H9 (cell line): Measurements from ENCODE around the gene ADAMTS6. TPM values are rescaled to one million over a fixed set of nuclear protein-coding genes. Genes with fewer than 3 reads are reported as not detected.

Source experiments
- DNase-seq: peaks from one replicate; pipeline ENCODE4 v3.0.0-alpha.2; 2017
- H2AFZ ChIP-seq: one replicate; pipeline ENCODE4 v1.6.1; 2013; ENCODE audit warnings: mild to moderate bottlenecking, low read length, control low read depth, moderate library complexity
- H2AK5ac ChIP-seq: 2 replicates; pipeline ENCODE4 v1.6.1; 2013; ENCODE audit warnings: low read length, control low read depth, mixed read lengths; ENCODE audit not compliant: insufficient read length
- H2BK120ac ChIP-seq: one replicate; pipeline ENCODE4 v1.6.1; 2013; ENCODE audit warnings: low read depth, mild to moderate bottlenecking, low read length, control low read depth, inconsistent platforms; ENCODE audit not compliant: poor library complexity, severe bottlenecking
- H2BK12ac ChIP-seq: 2 replicates; pipeline ENCODE4 v1.6.1; 2013; ENCODE audit warnings: low read length, control low read depth, mixed read lengths, low read depth; ENCODE audit not compliant: insufficient read length
- H2BK15ac ChIP-seq: 2 replicates; pipeline ENCODE4 v1.6.1; 2013; ENCODE audit warnings: low read depth, low read length, control low read depth
- H2BK20ac ChIP-seq: one replicate; pipeline ENCODE4 v1.6.1; 2013; ENCODE audit warnings: low read depth, mild to moderate bottlenecking, low read length, control low read depth, inconsistent platforms; ENCODE audit not compliant: poor library complexity, severe bottlenecking
- H2BK5ac ChIP-seq: 2 replicates; pipeline ENCODE4 v1.6.1; 2013; ENCODE audit warnings: low read length, control low read depth, mixed read lengths; ENCODE audit not compliant: insufficient read length
- H3K14ac ChIP-seq: 2 replicates; pipeline ENCODE4 v1.6.1; 2013; ENCODE audit warnings: low read length, control low read depth; ENCODE audit not compliant: insufficient read depth
- H3K18ac ChIP-seq: 2 replicates; pipeline ENCODE4 v1.6.1; 2013; ENCODE audit warnings: low read depth, mild to moderate bottlenecking, mixed read lengths, low read length, control low read depth; ENCODE audit not compliant: insufficient read length
- H3K23ac ChIP-seq: 2 replicates; pipeline ENCODE4 v1.6.1; 2013; ENCODE audit warnings: low read length, control low read depth, mixed read lengths, low read depth; ENCODE audit not compliant: insufficient read length
- H3K23me2 ChIP-seq: 2 replicates; pipeline ENCODE4 v1.6.1; 2013; ENCODE audit warnings: low read depth, mild to moderate bottlenecking, mixed read lengths, low read length, control low read depth; ENCODE audit not compliant: insufficient read length, poor library complexity, severe bottlenecking
- H3K27ac ChIP-seq: 2 replicates; pipeline ENCODE4 v1.5.1; 2013; ENCODE audit warnings: low read length, control low read depth, mixed read lengths, low read depth; ENCODE audit not compliant: insufficient read length
- H3K27me3 ChIP-seq: 2 replicates; pipeline ENCODE4 v1.6.1; 2013; ENCODE audit warnings: low read length, control low read depth, inconsistent platforms; ENCODE audit not compliant: insufficient read depth
- H3K4ac ChIP-seq: 2 replicates; pipeline ENCODE4 v1.6.1; 2013; ENCODE audit warnings: low read depth, mild to moderate bottlenecking, control low read depth, inconsistent platforms, low read length, moderate library complexity
- H3K4me1 ChIP-seq: 2 replicates; pipeline ENCODE4 v1.6.1; 2013; ENCODE audit warnings: low read length, control low read depth, inconsistent platforms; ENCODE audit not compliant: insufficient read depth
- H3K4me2 ChIP-seq: 2 replicates; pipeline ENCODE4 v1.6.1; 2013; ENCODE audit warnings: low read length, control low read depth, mixed read lengths; ENCODE audit not compliant: insufficient read length, insufficient read depth
- H3K56ac ChIP-seq: 2 replicates; pipeline ENCODE4 v1.6.1; 2013; ENCODE audit warnings: low read depth, mild to moderate bottlenecking, mixed read lengths, low read length, control low read depth; ENCODE audit not compliant: insufficient read length
- H3K79me1 ChIP-seq: 2 replicates; pipeline ENCODE4 v1.6.1; 2013; ENCODE audit warnings: low read depth, mild to moderate bottlenecking, moderate library complexity, low read length, control low read depth, inconsistent platforms; ENCODE audit not compliant: insufficient read depth, poor library complexity, severe bottlenecking
- H3K79me2 ChIP-seq: 2 replicates; pipeline ENCODE4 v1.6.1; 2013; ENCODE audit warnings: low read length, control low read depth, inconsistent platforms; ENCODE audit not compliant: insufficient read depth
- H3K9ac ChIP-seq: 2 replicates; pipeline ENCODE4 v1.6.1; 2013; ENCODE audit warnings: low read length, control low read depth, mixed read lengths; ENCODE audit not compliant: insufficient read length; ENCODE audit errors: extremely low read depth
- H3K9me3 ChIP-seq: one replicate; pipeline ENCODE4 v1.6.1; 2013; ENCODE audit warnings: low read depth, low read length, inconsistent platforms; ENCODE audit not compliant: control insufficient read depth
- H3T11ph ChIP-seq: one replicate; pipeline ENCODE4 v1.6.1; 2013; ENCODE audit warnings: mild to moderate bottlenecking, low read length, control low read depth, inconsistent platforms
- H4K20me1 ChIP-seq: one replicate; pipeline ENCODE4 v1.6.1; 2013; ENCODE audit not compliant: control insufficient read depth, insufficient read length, insufficient read depth
- H4K5ac ChIP-seq: 2 replicates; pipeline ENCODE4 v1.6.1; 2013; ENCODE audit warnings: low read depth, mild to moderate bottlenecking, mixed read lengths, low read length, control low read depth; ENCODE audit not compliant: insufficient read length
- H4K8ac ChIP-seq: replicated peaks from 2 replicates; pipeline ENCODE4 v1.6.1; 2013; ENCODE audit warnings: low read length, control low read depth, mixed read lengths, low read depth; ENCODE audit not compliant: insufficient read length
- H4K91ac ChIP-seq: 2 replicates; pipeline ENCODE4 v1.6.1; 2013; ENCODE audit warnings: low read depth, mild to moderate bottlenecking, moderate library complexity, mixed read lengths, low read length, control low read depth; ENCODE audit not compliant: insufficient read length
- H3K27ac Mint-ChIP-seq, 3 experiments: 2 replicates in 2 of 3; 3 replicates in 1 of 3; pipeline ENCODE4 v1.8.0; 2020 to 2021; ENCODE audit warnings: mixed read lengths in 3 of 3, mild to moderate bottlenecking in 1 of 3, moderate library complexity in 1 of 3
- H3K27me3 Mint-ChIP-seq: 2 replicates; pipeline ENCODE4 v1.8.0; 2021; ENCODE audit warnings: low read depth, mild to moderate bottlenecking, moderate library complexity, mixed read lengths
- H3K36me3 Mint-ChIP-seq, 3 experiments: 2 replicates in 2 of 3; 3 replicates in 1 of 3; pipeline ENCODE4 v1.8.0; 2020 to 2021; ENCODE audit warnings: low read depth in 3 of 3, mixed read lengths in 3 of 3; ENCODE audit not compliant: insufficient read depth in 1 of 3
- H3K4me1 Mint-ChIP-seq, 2 experiments: 2 replicates each; pipeline ENCODE4 v1.8.0; 2020; ENCODE audit warnings: mixed read lengths in 2 of 2
- H3K4me3 Mint-ChIP-seq, 2 experiments: 2 replicates in 1 of 2; 3 replicates in 1 of 2; pipeline ENCODE4 v1.8.0; 2020 to 2021; ENCODE audit warnings: mild to moderate bottlenecking in 2 of 2, mixed read lengths in 2 of 2, moderate library complexity in 1 of 2
- H3K9me3 Mint-ChIP-seq, 2 experiments: 2 replicates in 1 of 2; 3 replicates in 1 of 2; pipeline ENCODE4 v1.8.0; 2020; ENCODE audit warnings: mild to moderate bottlenecking in 2 of 2, mixed read lengths in 2 of 2, moderate library complexity in 1 of 2
- CTCF ChIP-seq: fragments of 200-600 bp; sonication (generic); conservative IDR thresholded peaks from 3 replicates; pipeline ENCODE4 v1.8.0; 2021; ENCODE audit warnings: antibody characterized with exemption, mild to moderate bottlenecking
- WGBS: extraction: QIAGEN DNeasy Blood & Tissue Kit; methylation state at CpG from one replicate; pipeline ENCODE4 v1.1.7; 2013; ENCODE audit warnings: missing lambda C conversion rate, low lambda C conversion rate, mixed read lengths; ENCODE audit not compliant: insufficient read length; ENCODE audit errors: extremely low coverage; 5-methylcytosine and 5-hydroxymethylcytosine counted together
- total RNA-seq: library from RNA; stranded (reverse); gene quantifications from 2 replicates; pipeline ENCODE4 v1.2.1, GENCODE V29; 2021

Gene ADAMTS6
- total RNA-seq, 1 experiment from 2014 or later, result 0.33 TPM

GRCh38 chr5:65104831-65105230, 376.9 kb downstream of the ADAMTS6 start:
- H3K14ac ChIP-seq, result no peak overlapping the region
- H2AK5ac ChIP-seq, result no peak overlapping the region
- no peaks in the 10 kb centered on the region for H4K20me1 ChIP-seq
- no peaks in the 10 kb centered on the region for H3K79me2 ChIP-seq
- no peak overlapping the region for H2BK20ac ChIP-seq
- no peak overlapping the region for H3K9ac ChIP-seq
- Mint-ChIP-seq H3K9me3 (no peaks in the 10 kb centered on the region; a peak in 1 of 5 replicates), H3K27ac (no peak overlapping the region), H3K4me3 (no peak overlapping the region), H3K27me3 (no peaks in the 10 kb centered on the region), H3K4me1 (peaks cover 25 to 27% of the 10 kb centered on the region in 2 experiments), H3K36me3 (no peaks in the 10 kb centered on the region; a peak in 1 of 7 replicates)
- no peaks in the 10 kb centered on the region for H3K23me2 ChIP-seq
- H4K91ac ChIP-seq, result no peak overlapping the region
- no peak overlapping the region for H2AFZ ChIP-seq
- H3K4ac ChIP-seq, result no peak overlapping the region
- no peak overlapping the region for H2BK5ac ChIP-seq
- WGBS, result no CpG with 5 or more reads among the region's 2 CpGs
- H2BK120ac ChIP-seq, result no peak overlapping the region
- H4K5ac ChIP-seq, result no peak overlapping the region
- H2BK15ac ChIP-seq, result no peak overlapping the region
- H3K27ac ChIP-seq, result no peak overlapping the region
- H3K79me1 ChIP-seq, result no peaks in the 10 kb centered on the region
- no peak overlapping the region for H4K8ac ChIP-seq
- H2BK12ac ChIP-seq, result no peak overlapping the region
- no peaks in the 10 kb centered on the region for H3K9me3 ChIP-seq
- peaks cover 8% of the 10 kb centered on the region; the same call in 1 of the 2 replicates for H3K4me1 ChIP-seq
- no peak overlapping the region for H3K56ac ChIP-seq
- H3K27me3 ChIP-seq, result no peaks in the 10 kb centered on the region
- H3T11ph ChIP-seq, result no peak overlapping the region
- H3K18ac ChIP-seq, result no peak overlapping the region
- no peak overlapping the region for H3K4me2 ChIP-seq
- DNase-seq, result no peak
- H3K23ac ChIP-seq, result no peak overlapping the region
- no peak for TF ChIP-seq CTCF
